Hepatocyte (in vitro differentiated cells): ENCODE data around the gene KRT80.

Experiments used
- EZH2 ChIP-seq: fragments of 200-600 bp; sonication (generic); IDR thresholded peaks from 2 replicates; pipeline ENCODE4 v1.6.1; 2016; ENCODE audit warnings: antibody characterized with exemption, mild to moderate bottlenecking, borderline replicate concordance
- EZH2phosphoT487 ChIP-seq: fragments of 200-600 bp; sonication (generic); IDR thresholded peaks from one replicate; pipeline ENCODE4 v1.6.1; 2018; ENCODE audit warnings: antibody characterized with exemption, mild to moderate bottlenecking, low read depth, moderate library complexity; ENCODE audit not compliant: unreplicated experiment, severe bottlenecking
- TF ChIP-seq, protein P1 (sequence below): fragments of 200-600 bp; sonication (generic); IDR thresholded peaks from 2 replicates; pipeline ENCODE4 v1.5.1; 2016; ENCODE audit warnings: antibody characterized with exemption, mild to moderate bottlenecking; ENCODE audit not compliant: poor library complexity

GRCh38 chr12:52189376-52190174 lies 2.2 kb downstream of the KRT80 start:
- no peak for TF ChIP-seq EZH2phosphoT487
- TF ChIP-seq, protein P1, sequence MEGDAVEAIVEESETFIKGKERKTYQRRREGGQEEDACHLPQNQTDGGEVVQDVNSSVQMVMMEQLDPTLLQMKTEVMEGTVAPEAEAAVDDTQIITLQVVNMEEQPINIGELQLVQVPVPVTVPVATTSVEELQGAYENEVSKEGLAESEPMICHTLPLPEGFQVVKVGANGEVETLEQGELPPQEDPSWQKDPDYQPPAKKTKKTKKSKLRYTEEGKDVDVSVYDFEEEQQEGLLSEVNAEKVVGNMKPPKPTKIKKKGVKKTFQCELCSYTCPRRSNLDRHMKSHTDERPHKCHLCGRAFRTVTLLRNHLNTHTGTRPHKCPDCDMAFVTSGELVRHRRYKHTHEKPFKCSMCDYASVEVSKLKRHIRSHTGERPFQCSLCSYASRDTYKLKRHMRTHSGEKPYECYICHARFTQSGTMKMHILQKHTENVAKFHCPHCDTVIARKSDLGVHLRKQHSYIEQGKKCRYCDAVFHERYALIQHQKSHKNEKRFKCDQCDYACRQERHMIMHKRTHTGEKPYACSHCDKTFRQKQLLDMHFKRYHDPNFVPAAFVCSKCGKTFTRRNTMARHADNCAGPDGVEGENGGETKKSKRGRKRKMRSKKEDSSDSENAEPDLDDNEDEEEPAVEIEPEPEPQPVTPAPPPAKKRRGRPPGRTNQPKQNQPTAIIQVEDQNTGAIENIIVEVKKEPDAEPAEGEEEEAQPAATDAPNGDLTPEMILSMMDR = no peak
- no peak for TF ChIP-seq EZH2
